Raji (cell line): Measurements from ENCODE around the gene AP2S1.

Source experiments
- POLR2A ChIP-seq: IDR thresholded peaks from 2 replicates; pipeline ENCODE4 v1.6.1; 2011; ENCODE audit warnings: low read depth, low read length, control low read depth; ENCODE audit not compliant: insufficient read depth

AP2S1 gene

DNA sequence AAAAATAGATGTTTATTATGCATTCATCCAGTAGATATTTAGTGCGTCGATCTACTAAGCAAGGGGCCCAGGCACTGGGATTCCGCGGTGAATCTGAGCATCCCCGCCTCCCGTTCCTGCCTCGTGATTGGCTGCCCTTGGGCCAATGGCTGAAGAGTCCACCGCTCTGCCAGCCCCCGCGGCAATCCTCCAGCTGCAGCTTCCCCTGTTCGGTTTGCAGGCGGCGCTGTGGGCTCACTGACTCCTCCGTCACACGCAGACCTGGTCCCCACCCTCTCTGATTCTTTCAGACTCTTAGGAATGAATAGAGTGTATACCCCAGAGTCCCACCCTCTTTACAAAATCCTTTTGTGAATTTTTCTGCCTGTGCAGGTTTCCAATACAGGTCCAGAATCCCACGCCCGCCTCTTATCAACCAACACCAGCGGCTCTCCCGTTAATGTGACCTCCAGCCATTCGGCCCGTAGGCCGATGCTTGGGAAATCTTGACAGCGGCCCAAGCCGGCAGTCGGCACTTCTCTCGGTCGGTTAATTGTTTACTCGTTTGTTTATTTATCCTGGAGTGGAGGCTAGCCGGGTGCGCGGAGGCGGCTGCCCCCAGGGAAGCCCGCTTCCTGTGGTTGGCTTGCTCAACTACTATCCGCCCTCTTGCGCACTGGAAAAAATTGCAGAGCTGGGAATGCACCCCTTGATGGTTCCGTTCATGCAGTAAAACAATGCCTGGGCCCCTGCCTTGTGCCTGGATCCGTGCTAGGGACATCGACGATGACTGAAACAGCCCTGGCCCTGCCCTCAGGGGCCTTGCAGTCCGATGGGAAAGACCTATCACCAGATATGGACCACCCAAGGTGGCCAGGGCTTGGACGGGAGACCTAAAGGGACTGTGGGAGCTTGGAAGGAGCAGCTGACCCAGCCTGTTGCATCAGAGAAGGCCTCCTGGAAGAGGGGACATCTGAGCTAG lies 5.7 kb upstream of the AP2S1 start:
- TF ChIP-seq POLR2A: no peak

DNA sequence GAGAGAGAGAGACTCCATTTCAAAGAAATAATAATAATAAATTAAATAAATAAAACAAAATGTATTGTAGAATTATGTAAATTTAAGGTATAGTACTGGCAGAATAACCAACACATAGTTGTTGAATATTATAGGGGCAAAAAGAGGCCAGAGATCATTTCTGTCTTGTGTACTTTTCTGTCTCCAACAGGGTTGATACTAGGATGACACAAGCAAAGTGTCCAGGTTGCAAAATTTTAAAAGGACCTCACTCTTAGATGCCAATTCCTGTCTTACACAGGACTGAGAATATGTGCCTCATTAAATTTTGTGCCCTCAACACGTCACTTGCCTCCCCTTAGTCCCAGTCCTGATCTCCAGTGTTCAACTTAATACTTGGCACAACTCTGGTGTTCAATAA lies 2.2 kb upstream of the AP2S1 start:
- no peak for TF ChIP-seq POLR2A

DNA sequence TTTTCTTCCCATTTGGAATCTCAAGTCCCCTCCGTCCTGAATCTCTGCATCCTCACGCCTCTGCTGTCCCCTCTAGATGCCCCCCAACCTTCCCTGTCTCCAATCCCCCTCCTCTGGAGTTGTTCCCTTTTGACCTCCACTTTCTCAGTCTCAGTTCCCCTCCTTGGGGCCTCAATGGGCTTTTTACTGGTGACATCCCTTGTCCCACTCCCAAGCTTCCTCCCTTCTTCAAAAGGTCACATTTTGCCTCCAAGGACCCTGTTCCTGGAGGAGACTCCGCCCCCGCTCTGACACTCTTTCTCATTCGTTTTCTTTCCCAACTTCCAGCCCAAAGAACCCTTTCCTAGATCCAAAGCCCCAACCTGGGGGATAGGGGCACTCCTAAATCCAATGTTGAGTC lies 1.0 kb downstream of the AP2S1 start:
- TF ChIP-seq POLR2A: no peak

DNA sequence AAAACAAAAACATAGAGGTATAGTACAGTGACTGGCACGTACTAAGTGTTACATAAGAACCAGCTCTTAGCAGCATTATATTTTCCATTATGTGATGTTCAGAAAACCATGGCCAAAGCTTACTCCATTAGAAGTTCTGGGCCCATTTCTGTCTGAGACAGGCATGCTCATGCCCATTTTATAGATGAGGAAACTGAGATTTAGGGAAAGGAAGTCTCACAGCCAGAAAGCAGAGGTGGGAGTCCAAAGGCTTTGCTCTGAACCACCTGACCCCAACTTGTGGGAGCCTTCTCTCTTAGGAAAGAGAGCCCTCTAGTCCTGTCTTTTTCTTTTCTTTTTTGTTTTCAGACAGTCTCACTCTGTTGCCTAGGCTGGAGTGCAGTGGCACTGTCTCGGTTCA lies 2.3 kb downstream of the AP2S1 start:
- no peak for TF ChIP-seq POLR2A

DNA sequence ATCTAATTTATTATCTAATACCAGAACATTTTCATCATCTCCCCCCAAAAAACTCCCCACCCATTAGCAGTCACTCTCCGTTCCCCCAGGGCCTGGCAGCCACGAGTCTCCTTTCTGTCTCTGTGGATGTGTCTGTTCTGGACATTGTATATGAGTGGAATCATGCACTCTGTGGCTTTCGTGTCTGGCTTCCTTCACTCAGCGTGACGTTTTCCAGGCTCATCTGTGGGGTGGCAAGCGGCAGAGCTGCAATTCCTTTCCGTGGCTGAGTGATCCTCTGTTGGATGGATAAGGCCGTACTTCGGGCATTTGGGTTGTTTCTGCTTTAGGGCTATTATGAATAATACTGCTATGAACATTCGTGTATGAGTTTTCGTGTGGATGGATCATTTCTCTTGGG lies 3.1 kb downstream of the AP2S1 start:
- TF ChIP-seq POLR2A: no peak

DNA sequence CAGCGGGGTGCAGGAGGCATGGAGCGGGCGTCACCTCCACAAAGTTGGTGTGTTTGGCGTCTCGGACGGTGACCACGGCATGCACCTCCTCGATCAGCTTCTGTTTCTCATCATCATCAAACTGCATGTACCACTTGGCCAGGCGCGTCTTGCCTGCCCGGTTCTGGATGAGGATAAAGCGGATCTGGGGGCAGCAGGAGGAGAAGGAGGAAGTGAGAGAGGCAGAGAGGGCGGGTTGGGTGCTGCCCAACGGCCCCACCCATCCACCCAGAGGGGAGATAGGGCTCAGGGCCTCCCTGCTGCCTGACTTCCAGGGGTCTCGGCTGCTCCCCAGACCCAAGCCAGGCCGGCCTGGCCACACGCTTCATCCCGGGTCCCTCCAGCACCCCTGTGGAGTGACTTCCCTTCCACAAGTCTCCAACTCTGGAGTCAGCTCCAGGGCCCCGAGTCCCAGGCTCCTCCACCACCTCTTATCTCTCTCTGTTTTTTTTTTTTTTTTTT lies 4.6 kb downstream of the AP2S1 start:
- no peak for TF ChIP-seq POLR2A

DNA sequence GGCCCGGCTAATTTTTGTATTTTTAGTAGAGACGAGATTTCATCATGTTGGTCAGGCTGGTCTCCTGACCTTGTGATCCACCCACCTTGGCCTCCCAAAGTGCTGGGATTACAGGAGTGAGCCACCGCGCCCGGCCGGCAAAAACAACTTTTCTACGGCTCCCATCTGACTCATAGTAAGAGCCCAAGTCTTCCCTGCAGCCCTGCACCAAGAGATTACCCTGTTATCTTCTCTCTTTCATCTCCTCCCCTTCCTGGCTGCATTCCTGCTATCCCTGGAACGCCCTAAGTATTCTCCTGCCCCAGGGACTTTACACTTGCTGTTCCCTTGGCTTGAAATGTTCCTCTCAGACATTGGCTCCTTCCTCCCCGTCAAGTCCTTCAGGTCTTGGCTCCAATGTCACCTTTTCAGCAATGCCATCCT lies 6.6 kb downstream of the AP2S1 start:
- no peak for TF ChIP-seq POLR2A

DNA sequence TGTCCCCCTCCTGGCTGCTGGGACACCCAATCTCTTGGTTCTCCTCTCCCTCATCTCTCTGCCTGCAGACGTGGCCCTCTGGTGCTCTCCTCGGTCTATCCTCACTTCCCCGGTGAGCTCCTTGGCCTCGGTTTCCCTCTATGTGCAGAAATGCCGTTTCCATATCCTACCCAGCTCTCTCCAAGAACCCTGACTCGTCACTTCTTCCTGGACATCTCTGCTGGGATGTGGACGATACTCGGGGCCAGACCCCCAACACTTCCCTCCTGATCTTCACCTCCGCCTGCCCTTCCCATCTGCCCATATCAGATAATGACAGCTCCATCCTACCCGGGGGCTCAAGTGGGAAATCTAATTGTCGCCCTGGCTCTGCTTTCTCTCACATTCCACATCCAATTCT lies 7.9 kb downstream of the AP2S1 start:
- TF ChIP-seq POLR2A: no peak

DNA sequence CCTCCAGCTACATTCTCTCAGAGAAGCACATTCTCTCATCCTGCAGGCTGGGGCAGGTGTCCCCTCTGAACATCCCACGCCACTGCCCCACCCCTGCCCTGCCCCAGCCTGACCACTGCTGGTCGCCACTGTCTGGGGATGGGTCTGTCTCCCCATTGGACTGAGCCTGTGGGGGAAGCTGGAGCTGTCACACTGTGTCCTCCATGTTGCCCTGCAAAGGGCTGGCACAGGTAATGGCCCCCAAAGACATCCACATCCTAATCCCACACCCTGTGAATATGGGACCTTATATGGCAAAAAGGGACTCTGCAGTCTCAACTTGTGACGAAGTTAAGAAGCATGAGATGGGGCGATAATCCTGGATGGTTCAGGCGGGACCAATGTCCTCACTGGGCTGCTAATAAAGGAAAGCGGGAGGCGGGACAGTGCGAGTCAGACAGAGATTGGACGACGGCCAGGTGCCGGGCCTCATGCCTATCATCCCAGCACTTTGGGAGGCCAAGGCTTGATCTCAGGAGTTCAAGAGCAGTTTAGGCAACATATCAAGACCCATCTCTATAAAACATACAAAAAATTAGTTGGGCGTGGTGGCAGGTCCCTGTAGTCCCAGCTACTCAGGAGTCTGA lies 9.1 kb downstream of the AP2S1 start:
- no peak for TF ChIP-seq POLR2A

DNA sequence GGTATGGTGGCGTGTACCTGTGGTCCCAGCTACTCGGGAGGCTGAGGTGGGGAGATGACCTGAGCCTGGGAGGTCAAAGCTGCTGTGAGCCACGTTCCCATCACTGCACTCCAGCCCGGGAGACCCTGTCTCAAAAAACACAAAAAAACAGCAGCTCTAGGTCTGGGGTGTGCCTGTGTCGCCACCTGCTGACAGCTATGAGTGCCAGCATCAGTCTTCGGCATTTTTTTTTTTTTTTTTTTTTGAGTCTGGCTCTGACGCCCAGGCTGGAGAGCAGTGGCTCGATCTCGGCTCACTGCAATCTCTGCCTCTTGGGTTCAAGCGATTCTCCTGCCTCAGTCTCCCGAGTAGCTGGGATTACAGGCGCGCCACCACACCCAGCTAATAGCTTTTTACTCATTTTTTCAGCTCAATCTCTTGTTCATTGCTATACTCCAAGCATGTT lies 10.1 kb downstream of the AP2S1 start:
- TF ChIP-seq POLR2A: no peak

DNA sequence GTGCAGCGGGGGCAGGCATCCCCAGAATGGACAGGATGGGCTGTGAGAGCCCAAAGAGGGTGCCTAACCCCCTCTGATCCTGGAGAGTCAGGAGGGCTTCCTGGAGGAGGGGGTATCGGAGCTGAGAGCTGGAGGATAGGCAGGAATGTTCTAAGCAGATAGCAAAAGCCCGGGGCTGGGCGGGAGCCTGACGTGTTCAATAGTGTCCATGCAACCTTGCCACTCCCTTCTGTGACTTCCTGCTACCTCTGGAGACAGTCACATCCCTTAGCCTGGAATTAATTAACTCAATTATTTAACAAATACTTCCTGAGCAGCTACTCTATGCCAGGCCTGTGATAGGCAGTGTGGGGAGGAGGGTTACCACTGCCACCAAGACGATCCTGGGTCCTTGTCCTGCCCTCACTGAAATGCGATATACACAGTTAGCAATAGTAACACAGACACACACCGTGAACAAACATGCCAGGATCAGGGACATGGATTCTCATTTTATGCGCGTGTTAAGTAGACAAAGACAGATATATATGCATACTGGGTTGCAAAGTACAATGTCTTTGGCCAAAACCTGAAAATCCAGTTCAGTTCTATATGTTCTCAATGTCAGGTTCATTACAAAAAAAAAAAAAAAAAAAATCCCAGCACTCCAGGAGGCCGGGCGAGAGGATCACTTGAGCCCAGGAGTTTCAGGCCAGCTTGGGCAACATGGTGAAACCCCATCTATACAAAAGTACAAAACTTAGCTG lies 10.7 kb downstream of the AP2S1 start:
- no peak for TF ChIP-seq POLR2A

DNA sequence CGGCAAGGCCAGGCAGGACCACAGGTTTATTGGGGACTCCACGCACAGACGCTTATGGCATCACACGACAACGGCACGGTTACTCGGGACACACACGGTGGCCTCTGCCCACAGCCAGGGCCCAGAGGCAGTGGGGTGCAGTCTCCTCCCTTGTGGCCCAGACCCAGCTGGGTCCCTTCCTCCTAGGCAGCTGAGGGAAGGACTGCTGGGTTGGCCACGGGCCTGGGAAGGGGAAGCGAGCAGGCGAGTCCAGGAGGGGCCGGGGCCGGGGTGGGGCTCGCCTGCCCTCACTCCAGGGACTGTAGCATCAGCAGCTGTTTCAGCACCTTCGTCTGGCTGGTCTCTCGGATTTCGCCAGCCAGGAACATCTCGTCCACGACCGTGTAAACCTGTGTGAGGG lies 12.5 kb downstream of the AP2S1 start:
- no peak for TF ChIP-seq POLR2A

DNA sequence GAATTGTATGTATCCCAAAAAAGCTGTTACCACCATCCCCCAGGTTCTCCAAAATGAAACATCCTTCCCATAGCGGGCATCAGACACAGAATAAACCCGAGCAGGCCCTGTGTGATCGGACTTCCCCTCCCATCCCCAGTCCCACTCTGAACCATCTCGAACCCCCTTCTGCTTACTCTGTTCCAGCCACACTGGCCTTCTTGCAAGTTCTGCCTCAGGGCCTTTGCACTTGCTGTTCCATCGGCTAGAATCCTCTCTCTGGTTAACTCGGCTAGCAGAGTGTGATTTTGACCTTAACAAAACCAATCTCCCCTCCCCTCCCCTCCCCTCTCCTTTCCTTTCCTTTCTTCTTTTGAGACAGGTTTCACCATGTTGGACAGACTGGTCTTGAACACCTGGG lies 15.7 kb downstream of the AP2S1 start:
- TF ChIP-seq POLR2A: no peak

DNA sequence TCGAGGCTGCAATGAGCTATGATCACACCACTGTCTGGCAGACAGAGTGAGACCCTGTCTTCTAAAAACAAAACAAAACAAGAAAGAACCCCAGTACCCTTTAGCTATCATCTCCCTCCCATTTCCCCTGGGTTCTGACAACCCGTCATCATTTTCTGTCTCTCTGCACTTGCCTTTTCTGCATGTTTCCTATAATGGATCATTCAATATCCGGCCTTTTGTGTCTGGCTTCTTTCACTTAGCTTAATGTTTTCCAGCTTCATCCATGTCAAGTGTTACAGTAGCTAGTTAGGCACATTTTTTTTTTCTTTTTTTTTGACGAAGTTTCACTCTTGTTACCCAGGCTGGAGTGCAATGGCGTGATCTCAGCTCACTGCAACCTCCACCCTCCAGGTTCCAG lies 16.5 kb downstream of the AP2S1 start:
- TF ChIP-seq POLR2A: no peak

DNA sequence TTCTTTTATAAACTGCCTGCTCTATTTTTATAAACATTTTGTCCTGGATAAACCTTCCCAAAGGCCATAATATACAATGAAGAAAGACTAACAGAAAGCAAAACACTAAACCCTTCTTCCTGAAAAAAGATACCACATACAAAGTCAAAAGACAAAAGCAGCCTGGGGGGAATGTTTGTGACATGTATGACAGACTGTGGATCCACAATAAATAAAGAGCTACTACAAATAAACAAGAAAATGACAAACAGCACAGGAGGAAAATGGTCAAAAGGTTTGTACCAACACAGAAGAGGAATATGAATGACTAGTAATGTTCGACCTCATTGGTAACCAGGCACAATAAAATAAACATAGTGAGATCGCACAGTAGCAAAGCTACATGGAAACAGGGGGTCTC lies 19.8 kb downstream of the AP2S1 start:
- no peak for TF ChIP-seq POLR2A
